Measurements from ENCODE around the gene ERC2. TPM values are rescaled to one million over a fixed set of nuclear protein-coding genes. Genes with fewer than 3 reads are reported as not detected.

The ERC2 gene
- total and polyA plus RNA-seq, 12 donors, result 0.22 to 4.2 (median 1.7) TPM

GRCh38 chr3:56222866-56223265 is 245.4 kb downstream of the ERC2 start:
- H3K36me3 ChIP-seq, result no peaks in the 10 kb centered on the region
- intact Hi-C loops (cut with DNase I), result no loop called here
- ATAC-seq (no peak), DNase-seq (no peak)
- H3K4me3 ChIP-seq, result no peak overlapping the region
- no peak for TF ChIP-seq CTCF (IDR thresholded peaks at IDR 0.05)
- H3K27me3 ChIP-seq, result peaks cover 0 to 3% (median 0%) of the 10 kb centered on the region in 7 donors
- no peak overlapping the region for H3K27ac ChIP-seq
- 42 to 47% methylated on average over 2 of the region's 2 CpGs for WGBS, 2 donors
- no peaks in the 10 kb centered on the region for H3K4me1 ChIP-seq
- no peaks in the 10 kb centered on the region for H3K9me3 ChIP-seq

DNA sequence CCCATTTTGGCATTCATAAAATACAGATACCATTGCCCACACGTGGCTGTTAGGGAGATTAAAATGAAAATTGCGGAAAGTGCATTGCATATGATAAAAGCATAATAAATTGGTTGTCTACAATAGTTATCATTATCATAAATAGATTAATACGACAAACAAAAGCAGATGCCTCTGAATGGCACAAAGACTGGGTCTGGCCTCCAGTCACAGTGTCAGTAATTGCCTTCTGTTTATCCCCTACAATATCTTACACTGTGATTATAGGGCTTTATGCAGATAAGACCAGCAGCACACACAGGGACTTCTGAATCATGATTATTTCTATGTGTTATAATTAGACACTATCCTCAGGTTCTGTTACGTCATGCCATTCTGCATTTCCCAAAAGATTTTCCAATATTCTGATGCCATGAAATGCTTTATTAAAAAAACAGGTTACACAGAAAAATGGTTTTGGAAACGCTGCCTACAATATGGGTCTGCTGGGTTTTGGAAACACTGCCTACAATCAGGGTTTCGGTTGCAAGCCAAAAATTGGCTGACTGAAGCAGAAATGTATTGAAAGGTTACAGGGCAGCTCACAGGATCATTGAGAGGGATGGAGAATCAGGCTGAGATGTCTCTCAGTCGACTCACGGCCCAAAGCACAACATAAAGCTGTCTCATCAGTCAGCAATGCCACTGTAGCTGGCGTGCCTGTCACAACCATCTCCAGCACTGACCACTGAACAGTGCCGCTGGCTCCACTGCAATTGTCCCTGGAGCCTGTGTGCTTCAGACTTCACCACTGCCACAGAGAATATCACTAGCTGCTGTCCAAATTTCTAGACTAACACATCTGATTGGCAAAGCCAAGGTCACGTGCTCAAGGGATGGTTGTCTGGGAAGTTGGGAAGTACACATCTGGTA is 248.1 kb downstream of the ERC2 start:
- Histone ChIP-seq H3K4me1 (no peaks in the 10 kb centered on the region), H3K27me3 (no peaks in the 10 kb centered on the region), H3K36me3 (no peaks in the 10 kb centered on the region), H3K4me3 (no peak overlapping the region), H3K27ac (no peak overlapping the region), H3K9me3 (no peaks in the 10 kb centered on the region)
- WGBS, 2 donors, result 60 to 65% methylated on average over 11 of the region's 11 CpGs
- intact Hi-C loops (cut with DNase I), result no loop called here
- ATAC-seq (no peak), DNase-seq (no peak)
- no peak for TF ChIP-seq CTCF (IDR thresholded peaks at IDR 0.05)

DNA sequence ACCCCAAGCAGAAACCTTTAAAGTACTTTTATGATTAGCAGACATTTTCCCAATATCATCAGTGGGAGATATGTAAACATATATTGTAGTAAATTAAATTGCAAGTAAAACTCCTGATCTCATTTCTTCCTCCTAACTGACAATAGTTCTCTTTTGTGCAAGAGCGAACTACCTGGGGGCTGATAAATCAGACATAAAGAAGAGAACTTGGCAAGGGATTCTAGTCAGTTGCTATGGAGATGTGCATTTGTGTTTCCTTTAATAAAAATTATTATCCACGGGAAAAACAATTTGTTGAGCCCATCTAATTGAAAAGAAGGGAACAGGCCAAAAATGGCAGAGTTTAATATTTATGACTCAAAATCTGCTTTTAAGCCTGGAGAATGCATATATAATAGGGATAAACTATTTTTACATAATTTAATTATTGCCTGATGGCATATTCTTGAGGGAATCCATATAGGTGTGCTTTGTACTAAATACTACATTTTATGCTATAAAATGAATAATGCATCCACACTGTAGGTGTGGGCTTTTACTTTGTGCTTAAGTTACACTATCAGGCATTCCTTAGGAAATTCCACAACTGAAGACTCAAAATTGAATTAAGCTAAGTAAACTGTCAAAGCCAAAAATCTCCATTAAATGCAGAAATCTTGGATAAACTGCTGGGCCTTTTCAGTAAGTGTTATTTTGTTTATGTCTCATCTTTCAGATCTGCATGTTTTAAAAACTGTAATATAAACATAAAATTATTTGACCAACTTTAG is 258.1 kb downstream of the ERC2 start:
- H3K9me3 ChIP-seq, result peaks cover 0 to 17% (median 0%) of the 10 kb centered on the region in 11 donors
- no peak overlapping the region for H3K4me3 ChIP-seq
- ATAC-seq (no peak), DNase-seq (no peak)
- no peak for TF ChIP-seq CTCF (IDR thresholded peaks at IDR 0.05)
- no peaks in the 10 kb centered on the region for H3K27me3 ChIP-seq
- H3K27ac ChIP-seq, result no peak overlapping the region
- no peaks in the 10 kb centered on the region for H3K36me3 ChIP-seq
- H3K4me1 ChIP-seq, result no peaks in the 10 kb centered on the region
- 75 to 80% methylated on average over 2 of the region's 2 CpGs for WGBS, 2 donors
- intact Hi-C loops (cut with DNase I), result no loop called here

- 84 to 86% methylated on average over 4 of the region's 4 CpGs for WGBS, 2 donors
- no peaks in the 10 kb centered on the region for H3K4me1 ChIP-seq
- no peaks in the 10 kb centered on the region for H3K27me3 ChIP-seq
- peaks cover 0 to 11% (median 0%) of the 10 kb centered on the region in 11 donors for H3K9me3 ChIP-seq
- H3K27ac ChIP-seq, result no peak overlapping the region
- DNase-seq (no peak), ATAC-seq (no peak)
- no peaks in the 10 kb centered on the region for H3K36me3 ChIP-seq
- H3K4me3 ChIP-seq, result no peak overlapping the region
- intact Hi-C loops (cut with DNase I), result no loop called here
- no peak for TF ChIP-seq CTCF (IDR thresholded peaks at IDR 0.05)
Measured at GRCh38 chr3:56207922-56208321, 260.3 kb downstream of the ERC2 start.

Data from heart right ventricle (tissue), 16 donors.